Testis (tissue), 2 donors: ENCODE data around the gene TRIM8.

Experiments
- CTCF ChIP-seq, 3 experiments: fragments of 450-650 bp in 2 of 3; fragments of 200-600 bp in 1 of 3; sonication (generic) in 1 of 3; IDR thresholded peaks; one replicate each; pipeline ENCODE4 v1.5.1; 2016 to 2019; ENCODE audit warnings: antibody characterized with exemption in 3 of 3, mild to moderate bottlenecking in 2 of 3, moderate library complexity in 1 of 3
- POLR2A ChIP-seq: fragments of 450-650 bp; IDR thresholded peaks from one replicate; pipeline ENCODE4 v1.6.1; 2017; ENCODE audit warnings: antibody characterized with exemption, mild to moderate bottlenecking, moderate library complexity

- TF ChIP-seq CTCF (IDR thresholded peaks at IDR 0.05) (no peak), POLR2A (no peak)
These were observed 14.5 kb downstream of the TRIM8 start for GRCh38 chr10:102658802-102659201.
